GM12892 (cell line): ENCODE results near the gene KRT2.

Source experiments
- POLR2A ChIP-seq: IDR thresholded peaks from 2 replicates; pipeline ENCODE4 v1.6.1; 2011; ENCODE audit warnings: low read depth, low read length, control low read depth
- POLR2AphosphoS5 ChIP-seq: IDR thresholded peaks from 2 replicates; pipeline ENCODE4 v1.6.1; 2011; ENCODE audit warnings: low read depth, low read length, control low read depth
- TAF1 ChIP-seq: IDR thresholded peaks from 2 replicates; pipeline ENCODE4 v1.6.1; 2011; ENCODE audit warnings: low read depth, mild to moderate bottlenecking, control low read depth, low read length, borderline replicate concordance

DNA sequence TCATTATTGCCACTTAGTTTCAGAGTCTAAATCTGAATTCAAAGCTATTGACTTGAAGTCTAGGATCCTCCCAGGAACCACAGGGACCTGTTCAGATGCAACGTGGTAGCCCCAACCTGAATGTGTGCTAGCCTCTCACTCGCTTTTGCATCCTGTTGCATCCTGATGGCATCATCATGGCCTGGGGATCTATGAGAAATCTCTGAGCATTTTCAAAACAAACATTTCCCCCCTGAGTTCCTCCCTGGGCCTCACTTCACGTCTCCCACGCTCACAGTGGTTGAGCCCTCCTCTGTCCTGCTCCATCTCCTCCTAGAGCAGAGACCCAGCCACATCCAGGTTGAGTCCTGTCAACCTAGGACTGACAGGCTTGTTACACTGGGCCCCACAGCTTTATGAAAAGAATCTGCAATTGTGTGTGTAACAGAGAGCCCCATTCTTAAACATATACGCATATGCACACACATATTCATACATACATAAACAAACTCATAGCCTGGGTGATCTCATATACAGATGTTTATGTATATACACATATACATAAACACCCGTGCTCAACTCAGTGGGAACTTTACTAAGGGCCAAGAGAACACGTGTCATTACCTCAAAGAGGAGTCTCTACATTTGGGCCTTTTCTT, 45.3 kb downstream of the KRT2 start:
- TF ChIP-seq POLR2A (no peak), TAF1 (no peak), POLR2AphosphoS5 (no peak)
